Measurements from ENCODE around the gene ISG15.

ISG15 gene

DNA sequence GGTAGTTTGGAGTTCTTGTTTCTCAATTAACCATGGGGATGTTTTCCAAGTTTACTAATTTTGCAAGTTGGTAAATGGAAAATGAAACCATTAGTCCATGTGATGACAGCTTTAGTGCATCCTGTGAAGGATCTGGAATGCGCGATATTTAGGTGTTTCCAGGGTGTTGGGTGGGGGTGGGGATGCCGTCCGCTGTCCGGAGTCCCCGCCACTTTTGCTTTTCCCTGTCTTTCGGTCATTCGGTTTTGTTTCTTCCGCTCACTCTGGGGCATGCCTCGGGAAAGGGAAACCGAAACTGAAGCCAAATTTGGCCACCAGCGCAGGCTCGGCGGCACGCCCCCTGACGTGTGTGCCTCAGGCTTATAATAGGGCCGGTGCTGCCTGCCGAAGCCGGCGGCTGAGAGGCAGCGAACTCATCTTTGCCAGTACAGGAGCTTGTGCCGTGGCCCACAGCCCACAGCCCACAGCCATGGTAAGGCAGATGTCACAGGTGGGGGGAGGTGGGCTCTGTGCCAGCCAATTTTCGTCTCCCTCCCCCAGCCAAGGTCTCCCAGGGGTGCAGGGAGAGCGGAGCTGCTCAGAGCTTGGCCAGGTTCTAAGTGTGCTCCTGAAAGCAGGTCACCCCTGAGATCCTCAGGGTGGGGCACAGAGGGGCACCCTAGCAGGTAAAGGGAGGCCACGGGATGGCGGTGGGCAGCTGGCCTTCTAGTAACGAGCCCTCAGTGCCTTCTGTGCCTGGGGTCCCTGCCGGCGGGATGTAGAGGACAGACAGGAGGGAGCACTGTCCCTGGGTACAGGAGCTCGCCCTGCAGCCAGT, at the start of gene ISG15:
TSS of gene ISG15 (plus strand) at position 393 of the 817 bp plus-strand sequence. CDS start at position 470, 77 bp downstream.
- DNase-seq = no peak

GRCh38 chr1:963746-964525, 49.4 kb upstream of the ISG15 start:
- no peak for DNase-seq

DNA sequence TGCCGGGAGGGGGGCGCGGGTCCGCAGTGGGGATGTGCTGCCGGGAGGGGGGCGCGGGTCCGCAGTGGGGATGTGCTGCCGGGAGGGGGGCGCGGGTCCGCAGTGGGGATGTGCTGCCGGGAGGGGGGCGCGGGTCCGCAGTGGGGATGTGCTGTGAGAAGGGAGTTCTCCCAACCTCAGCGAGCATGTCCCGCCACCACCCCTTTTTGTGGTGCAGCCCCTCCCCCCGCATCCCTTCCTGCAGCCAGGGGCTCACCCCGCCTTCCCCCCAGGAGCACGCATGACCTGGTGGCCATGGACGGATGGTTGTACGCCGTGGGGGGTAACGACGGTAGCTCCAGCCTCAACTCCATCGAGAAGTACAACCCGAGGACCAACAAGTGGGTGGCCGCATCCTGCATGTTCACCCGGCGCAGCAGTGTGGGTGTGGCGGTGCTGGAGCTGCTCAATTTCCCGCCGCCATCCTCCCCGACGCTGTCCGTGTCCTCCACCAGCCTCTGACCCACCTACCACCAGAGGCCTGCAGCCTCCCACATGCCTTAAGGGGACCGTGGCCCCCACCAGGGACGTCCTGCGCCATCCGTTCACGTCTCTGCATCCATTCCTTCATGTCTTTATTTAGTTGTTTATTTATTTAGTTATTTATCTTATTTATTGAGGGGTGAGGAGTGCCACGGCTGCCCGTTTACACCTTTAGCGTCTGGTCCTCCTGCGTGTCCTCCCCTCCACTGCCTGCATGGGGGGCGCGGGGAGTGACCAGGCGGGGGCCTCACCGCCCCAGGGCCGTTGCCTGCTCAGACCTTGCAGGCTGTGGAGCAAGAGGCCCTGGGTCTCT, 48.4 kb upstream of the ISG15 start:
- no peak for DNase-seq

- DNase-seq = no peak
Observed at GRCh38 chr1:965526-966134, 47.7 kb upstream of the ISG15 start.

- no peak for DNase-seq
Observed at GRCh38 chr1:966135-966703, 47.1 kb upstream of the ISG15 start, which contains the start of gene PLEKHN1. Gene PLEKHN1, plus strand, starts transcription at chr1:966482. Its CDS starts 50 bp downstream, at chr1:966532.

- no peak for DNase-seq
Observed at GRCh38 chr1:966704-967300, 46.5 kb upstream of the ISG15 start.

DNA sequence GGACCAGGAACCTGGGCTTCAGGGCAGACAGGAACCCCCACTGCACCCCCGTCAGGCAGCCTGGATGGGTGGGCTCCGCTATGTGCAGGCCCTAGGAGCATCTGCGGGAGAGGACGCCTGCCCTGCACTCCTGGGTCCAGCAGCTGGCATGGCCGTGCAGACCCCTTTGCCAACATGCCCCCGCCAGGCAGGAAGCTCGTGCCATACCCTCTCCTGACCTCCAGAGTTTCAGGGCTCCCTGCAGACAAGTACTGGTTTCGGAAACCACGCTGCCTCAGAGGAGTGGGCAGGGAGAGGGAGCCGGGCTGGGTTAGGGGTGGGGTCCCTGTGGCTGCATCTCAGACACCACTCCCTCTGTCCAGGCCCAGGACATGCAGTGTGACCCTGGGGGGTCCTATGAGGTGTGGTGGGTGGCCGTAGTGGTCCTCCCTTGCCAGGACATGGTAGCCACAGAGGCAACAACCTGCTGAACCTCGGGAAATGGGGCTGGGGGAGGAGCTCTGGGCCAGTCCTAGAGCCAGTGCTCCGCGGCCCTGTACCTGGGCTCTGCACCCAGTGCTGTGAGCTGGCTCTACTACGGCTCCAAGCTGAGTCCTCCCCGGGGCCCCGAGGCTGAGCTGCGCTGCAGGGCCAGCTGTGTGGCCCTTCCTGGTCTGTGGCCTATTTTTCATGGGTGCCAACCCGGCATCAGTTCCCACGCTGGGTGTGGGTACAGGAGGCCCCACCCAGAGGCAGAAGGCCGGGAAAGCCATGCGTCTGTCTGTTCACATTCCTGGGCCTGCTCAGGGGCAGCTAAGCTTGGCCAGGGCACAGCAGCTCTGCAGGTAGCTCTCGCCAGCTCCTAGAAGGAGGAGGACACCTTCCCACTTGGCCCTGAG, 45.6 kb upstream of the ISG15 start:
- no peak for DNase-seq

DNA sequence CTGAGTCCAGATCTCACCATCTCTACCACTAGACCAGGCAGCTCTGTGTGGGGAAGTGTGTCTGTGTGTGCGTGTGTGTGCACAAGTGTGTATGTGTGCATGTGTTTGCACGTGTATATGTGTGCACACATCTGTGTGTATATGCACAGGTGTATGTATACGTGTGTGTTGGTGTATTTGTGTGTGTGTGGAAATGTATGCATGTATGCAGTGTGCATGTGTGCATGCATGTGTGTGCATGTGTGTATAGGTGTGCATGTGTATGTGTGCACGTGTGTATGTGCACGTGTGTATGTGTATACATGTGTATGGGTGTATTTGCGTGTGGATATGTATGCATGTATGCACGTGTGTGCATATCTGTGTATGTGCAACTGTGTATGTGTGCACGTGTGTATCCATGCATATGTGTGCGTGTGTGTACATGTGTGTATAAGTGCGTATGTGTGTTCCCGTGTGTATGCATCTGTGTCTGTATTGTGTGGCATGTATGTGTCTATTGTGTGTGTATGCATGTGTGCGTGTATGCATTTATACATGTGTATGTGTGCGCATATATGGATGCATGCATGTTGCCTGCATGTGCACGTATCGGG, 43.9 kb upstream of the ISG15 start:
- DNase-seq = no peak

GRCh38 chr1:970242-970972, 42.9 kb upstream of the ISG15 start:
- no peak for DNase-seq

DNA sequence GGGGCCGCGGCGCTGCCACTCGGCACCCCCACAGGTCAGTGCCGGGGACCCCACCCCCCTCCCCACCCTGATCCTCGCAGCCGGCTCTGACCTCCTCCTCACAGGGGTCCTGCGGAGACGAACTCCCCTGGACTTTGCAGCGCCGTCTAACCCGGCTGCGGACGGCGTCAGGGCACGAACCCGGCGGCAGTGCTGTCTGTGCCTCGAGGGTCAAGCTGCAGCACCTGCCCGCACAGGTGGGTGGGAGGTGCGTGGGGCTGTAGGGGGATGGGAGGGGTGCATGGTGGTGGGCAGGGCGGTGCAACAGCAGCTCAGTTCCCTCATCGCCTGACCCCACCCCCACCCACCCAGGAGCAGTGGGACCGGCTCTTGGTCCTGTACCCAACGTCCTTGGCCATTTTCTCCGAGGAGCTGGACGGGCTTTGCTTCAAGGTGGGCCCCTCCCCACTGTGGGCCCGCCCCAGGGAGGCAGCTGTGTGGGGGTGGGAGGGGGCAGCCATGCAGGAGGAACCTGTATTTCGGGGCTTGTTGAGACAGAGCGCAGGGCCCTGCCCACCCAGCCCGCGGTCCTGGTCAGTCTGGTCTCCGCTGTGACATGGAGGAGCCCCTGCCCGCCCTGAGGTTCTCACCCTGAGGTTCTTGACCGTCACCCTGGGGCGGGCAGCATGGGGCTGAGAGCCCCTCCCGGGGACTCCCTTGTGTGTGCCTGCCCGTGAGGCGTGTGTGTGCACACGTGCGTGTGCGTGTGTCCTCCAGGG, 42.1 kb upstream of the ISG15 start:
- DNase-seq = no peak

DNA sequence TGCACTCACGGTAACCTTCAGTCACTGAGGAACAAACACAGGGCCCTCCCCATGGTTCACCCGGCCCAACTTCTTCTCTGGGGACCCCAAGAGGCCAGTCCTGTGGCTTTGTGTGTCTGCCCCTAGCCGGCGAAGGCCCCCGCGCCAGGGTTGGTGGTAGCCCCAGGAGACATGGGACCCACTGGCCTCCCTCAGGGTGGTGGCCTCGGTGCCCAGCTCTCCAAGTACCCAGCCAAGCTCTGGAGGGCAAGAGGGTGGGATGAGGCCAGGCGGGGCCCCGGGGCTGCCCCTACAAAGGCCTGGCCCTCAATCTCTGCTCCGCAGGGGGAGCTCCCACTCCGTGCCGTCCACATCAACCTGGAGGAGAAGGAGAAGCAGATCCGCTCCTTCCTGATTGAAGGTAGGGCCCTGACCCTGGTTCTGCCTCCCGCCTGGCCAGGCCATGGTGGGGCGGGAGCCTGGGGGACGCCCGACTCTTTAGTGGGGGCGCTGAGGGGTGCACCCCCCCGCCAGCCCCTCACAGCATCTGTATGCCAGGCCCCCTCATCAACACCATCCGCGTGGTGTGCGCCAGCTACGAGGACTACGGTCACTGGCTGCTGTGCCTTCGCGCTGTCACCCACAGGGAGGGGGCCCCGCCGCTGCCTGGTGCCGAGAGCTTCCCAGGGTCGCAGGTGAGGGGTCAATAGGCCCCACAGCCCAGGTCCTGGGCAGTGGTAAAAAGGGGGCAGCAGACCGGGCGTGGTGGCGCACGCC, 41.4 kb upstream of the ISG15 start:
- no peak for DNase-seq

DNA sequence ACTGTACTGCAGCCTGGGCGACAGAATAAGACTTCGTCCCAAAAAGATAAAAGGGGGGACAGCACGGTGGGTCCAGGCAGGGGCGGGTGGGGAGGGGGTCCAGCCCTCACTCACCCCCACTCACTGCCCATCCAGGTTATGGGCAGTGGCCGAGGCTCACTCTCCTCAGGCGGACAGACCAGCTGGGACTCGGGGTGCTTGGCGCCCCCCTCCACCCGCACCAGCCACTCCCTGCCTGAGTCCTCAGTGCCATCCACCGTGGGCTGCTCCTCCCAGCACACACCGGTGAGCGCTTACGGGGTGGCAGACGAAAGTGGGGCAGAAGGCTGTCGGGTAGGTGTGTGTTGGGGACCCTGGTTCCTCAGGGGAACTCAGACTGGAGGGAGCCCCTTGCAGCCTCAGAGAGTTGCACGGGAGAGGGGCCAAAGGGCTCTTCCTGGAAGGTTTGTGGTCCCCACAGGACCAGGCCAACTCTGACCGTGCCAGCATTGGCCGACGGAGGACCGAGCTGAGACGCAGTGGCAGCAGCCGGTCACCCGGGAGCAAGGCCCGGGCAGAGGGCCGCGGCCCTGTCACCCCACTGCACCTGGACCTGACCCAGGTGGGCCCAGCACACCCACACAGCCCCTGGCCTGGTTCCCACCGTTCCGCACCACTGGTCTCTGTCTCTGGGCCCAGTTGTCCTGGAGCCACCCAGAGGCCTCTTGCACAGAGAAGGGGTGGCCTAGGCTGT, 40.4 kb upstream of the ISG15 start:
- DNase-seq = no peak

- no peak for DNase-seq
Observed at GRCh38 chr1:973459-974292, 39.6 kb upstream of the ISG15 start.

GRCh38 chr1:974293-974640, 39.0 kb upstream of the ISG15 start:
- no peak for DNase-seq

DNA sequence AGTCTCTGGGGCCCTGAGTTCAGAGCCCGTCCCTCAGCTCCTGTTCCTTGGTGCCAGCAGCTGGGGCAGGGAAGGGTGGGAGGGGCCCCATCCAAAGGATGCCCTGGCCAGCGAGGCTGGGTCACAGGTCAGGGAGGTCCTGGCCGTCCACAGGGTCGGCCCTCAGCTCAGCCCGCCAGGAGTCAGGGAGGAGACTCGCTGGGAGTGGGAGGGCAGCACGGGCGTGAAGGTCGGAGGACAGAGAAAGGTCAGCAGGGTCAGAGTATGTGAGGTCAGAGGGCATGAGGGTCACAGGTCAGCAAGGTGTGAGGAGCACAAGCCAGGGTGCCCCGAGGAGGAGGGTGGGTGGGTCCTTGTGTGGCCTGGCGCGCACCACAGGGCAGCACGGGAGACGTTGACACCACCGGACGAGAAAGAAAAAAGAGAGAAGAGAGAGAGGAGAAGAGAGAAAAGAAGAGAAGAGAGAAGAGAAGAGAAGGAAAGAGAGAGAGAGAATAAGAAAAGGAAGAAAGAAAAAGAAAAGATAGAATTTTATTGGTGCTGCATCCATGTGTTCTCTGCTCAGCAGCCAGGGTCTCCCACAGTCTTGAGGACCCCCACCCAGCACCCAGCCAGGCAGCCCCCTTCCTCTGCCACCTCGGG, 38.5 kb upstream of the ISG15 start:
- DNase-seq = no peak

DNA sequence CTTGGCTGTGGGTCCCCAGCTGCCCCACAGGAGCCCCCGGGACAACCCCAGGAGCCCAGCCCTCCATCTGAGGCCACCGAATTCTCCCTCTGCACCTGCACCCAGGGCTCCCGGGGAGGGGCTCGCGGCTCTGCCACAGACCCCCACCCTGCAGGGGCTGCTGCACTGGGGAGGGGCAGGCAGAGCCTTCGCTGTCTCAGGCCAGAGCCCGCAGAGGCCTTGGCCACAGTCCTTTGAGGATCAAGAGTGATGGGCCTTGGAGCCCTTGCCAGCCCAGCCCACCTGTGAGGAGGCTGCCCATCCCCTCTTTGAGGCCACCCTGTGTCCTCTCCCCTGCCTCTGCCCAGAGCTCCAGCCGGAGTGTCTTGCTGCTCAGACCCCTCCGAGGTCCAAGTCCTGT, 37.9 kb upstream of the ISG15 start:
- no peak for DNase-seq
